ENCODE results near the gene EYS. TPM values are rescaled to one million over a fixed set of nuclear protein-coding genes. Genes with fewer than 3 reads are reported as not detected.

The EYS gene
- total and polyA plus RNA-seq, 2 donors from 2014 or later = not detected

DNA sequence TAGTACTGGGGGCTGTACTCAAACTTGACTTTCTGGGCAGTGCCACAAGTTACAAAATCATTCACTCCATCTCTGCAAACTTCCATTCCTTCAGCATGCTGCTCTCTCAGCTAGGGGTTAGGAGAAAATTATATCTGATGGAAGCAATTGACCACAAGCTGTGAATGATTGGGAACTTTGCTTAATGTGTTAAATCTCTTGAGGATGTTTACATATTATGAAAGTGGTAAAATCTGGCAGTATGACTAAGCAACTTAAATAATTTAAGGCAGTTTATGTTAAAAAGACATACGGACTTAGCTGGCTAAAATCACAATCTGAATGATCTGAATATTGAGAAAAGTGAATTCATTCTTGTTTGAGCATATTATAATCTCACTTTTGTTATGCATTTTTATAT, 1656.4 kb downstream of the EYS start:
- intact Hi-C loops (cut with DNase I) = no loop called here
- FAIRE-seq (no peak), DNase-seq (no peak)
- Histone ChIP-seq H3K9ac (ENCODE audit: low read length in 3 of 3) (no peak overlapping the region), H3K27me3 (ENCODE audit: control insufficient read depth, insufficient read depth, low read length) (no peaks in the 10 kb centered on the region), H3K36me3 (ENCODE audit: control insufficient read depth in 2 of 3, insufficient read depth in 3 of 3, low read length in 3 of 3) (no peaks in the 10 kb centered on the region), H3K4me1 (ENCODE audit: control insufficient read depth in 2 of 3, insufficient read depth in 2 of 3, low read depth in 1 of 3, low read length in 3 of 3) (no peaks in the 10 kb centered on the region), H3K27ac (ENCODE audit: low read depth in 2 of 2, low read length in 2 of 2) (no peak overlapping the region), H3K4me3 (ENCODE audit: low read length in 3 of 3) (no peak overlapping the region), H3K9me3 (ENCODE audit: control insufficient read depth in 2 of 3, insufficient read depth in 1 of 3, low read length in 3 of 3) (no peaks in the 10 kb centered on the region)
- TF ChIP-seq, protein P1, sequence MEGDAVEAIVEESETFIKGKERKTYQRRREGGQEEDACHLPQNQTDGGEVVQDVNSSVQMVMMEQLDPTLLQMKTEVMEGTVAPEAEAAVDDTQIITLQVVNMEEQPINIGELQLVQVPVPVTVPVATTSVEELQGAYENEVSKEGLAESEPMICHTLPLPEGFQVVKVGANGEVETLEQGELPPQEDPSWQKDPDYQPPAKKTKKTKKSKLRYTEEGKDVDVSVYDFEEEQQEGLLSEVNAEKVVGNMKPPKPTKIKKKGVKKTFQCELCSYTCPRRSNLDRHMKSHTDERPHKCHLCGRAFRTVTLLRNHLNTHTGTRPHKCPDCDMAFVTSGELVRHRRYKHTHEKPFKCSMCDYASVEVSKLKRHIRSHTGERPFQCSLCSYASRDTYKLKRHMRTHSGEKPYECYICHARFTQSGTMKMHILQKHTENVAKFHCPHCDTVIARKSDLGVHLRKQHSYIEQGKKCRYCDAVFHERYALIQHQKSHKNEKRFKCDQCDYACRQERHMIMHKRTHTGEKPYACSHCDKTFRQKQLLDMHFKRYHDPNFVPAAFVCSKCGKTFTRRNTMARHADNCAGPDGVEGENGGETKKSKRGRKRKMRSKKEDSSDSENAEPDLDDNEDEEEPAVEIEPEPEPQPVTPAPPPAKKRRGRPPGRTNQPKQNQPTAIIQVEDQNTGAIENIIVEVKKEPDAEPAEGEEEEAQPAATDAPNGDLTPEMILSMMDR (IDR thresholded peaks at IDR 0.05; ENCODE audit: borderline replicate concordance, extremely low read depth, insufficient read depth) = no peak

DNA sequence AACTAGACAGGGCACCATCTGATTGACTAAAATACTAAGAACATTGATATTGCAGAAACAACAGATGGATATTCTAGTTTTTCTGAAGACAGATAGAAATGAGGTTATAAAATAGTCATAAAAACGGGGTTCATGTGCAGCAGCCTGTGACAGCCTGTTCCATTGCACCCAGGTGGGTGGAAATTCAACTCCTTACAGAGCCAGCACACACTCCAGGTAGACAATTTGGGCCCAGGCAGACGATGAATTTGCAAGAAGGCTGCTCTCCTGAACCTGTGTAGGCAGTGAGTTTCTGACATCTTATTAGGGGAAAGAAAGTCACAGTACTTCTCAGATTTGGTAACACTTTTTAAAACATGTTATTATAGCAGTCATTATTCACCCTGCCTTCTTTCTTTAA, 1657.3 kb downstream of the EYS start:
- DNase-seq (no peak), FAIRE-seq (no peak)
- H3K4me3 ChIP-seq (ENCODE audit: low read length in 3 of 3) = no peak overlapping the region
- TF ChIP-seq, protein P1 (IDR thresholded peaks at IDR 0.05; ENCODE audit: borderline replicate concordance, extremely low read depth, insufficient read depth) = no peak
- intact Hi-C loops (cut with DNase I) = no loop called here
- no peaks in the 10 kb centered on the region for H3K27me3 ChIP-seq (ENCODE audit: control insufficient read depth, insufficient read depth, low read length)
- H3K36me3 ChIP-seq (ENCODE audit: control insufficient read depth in 2 of 3, insufficient read depth in 3 of 3, low read length in 3 of 3) = no peaks in the 10 kb centered on the region
- no peaks in the 10 kb centered on the region for H3K4me1 ChIP-seq (ENCODE audit: control insufficient read depth in 2 of 3, insufficient read depth in 2 of 3, low read depth in 1 of 3, low read length in 3 of 3)
- H3K9ac ChIP-seq (ENCODE audit: low read length in 3 of 3) = no peak overlapping the region
- no peaks in the 10 kb centered on the region for H3K9me3 ChIP-seq (ENCODE audit: control insufficient read depth in 2 of 3, insufficient read depth in 1 of 3, low read length in 3 of 3)
- H3K27ac ChIP-seq (ENCODE audit: low read depth in 2 of 2, low read length in 2 of 2) = no peak overlapping the region

DNA sequence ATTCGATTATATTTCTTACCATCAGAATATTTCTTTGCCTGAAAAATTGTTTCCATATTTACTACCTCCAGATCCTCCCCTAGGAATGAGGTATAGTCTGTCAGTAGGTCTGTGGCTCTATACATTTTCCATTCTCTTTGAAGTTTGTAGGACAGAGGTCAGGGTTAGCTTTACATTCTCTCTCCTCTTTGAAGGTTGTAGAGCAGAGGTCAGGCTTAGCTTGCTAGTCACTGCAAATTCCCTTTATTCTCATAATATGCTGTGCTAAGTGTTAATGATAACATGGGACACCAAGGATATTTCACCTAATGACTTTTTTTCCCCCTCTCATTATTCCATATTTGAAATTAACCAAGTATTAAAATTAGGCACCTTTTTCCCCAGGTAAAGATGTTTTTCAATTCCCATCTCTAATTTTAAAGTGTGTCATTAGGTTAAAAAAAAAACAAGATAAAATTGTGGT, 1660.2 kb downstream of the EYS start:
- no peaks in the 10 kb centered on the region for H3K9me3 ChIP-seq (ENCODE audit: control insufficient read depth in 2 of 3, insufficient read depth in 1 of 3, low read length in 3 of 3)
- no peak for DNase-seq
- intact Hi-C loops (cut with DNase I) = no loop called here
- H3K4me1 ChIP-seq (ENCODE audit: control insufficient read depth in 2 of 3, insufficient read depth in 2 of 3, low read depth in 1 of 3, low read length in 3 of 3) = no peaks in the 10 kb centered on the region
- FAIRE-seq = no peak
- no peak overlapping the region for H3K4me3 ChIP-seq (ENCODE audit: low read length in 3 of 3)
- H3K36me3 ChIP-seq (ENCODE audit: control insufficient read depth in 2 of 3, insufficient read depth in 3 of 3, low read length in 3 of 3) = no peaks in the 10 kb centered on the region
- H3K27ac ChIP-seq (ENCODE audit: low read depth in 2 of 2, low read length in 2 of 2) = no peak overlapping the region
- TF ChIP-seq, protein P1 (IDR thresholded peaks at IDR 0.05; ENCODE audit: borderline replicate concordance, extremely low read depth, insufficient read depth) = no peak
- no peak overlapping the region for H3K9ac ChIP-seq (ENCODE audit: low read length in 3 of 3)
- H3K27me3 ChIP-seq (ENCODE audit: control insufficient read depth, insufficient read depth, low read length) = no peaks in the 10 kb centered on the region

DNA sequence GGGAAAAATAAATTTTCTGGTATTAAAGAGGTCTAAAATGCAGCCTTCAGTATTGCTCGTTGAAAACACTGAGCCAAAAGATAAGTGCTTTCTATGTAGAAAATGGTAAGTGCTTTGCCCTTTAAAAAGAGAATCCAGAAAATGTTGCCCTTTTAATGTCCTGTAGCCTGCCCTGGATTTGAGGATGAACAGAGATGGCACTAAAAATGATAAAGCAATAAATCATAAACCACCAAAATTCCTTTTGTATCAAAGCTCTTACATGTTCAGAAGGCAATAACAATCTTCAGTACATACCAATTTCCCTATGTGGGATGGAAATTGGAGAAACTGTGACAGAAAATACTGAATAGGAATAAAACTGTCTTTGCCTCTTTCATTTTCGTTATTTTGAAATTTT, 1665.7 kb downstream of the EYS start:
- no peaks in the 10 kb centered on the region for H3K4me1 ChIP-seq (ENCODE audit: control insufficient read depth in 2 of 3, insufficient read depth in 2 of 3, low read depth in 1 of 3, low read length in 3 of 3)
- DNase-seq (no peak), FAIRE-seq (no peak)
- no peak overlapping the region for H3K27ac ChIP-seq (ENCODE audit: low read depth in 2 of 2, low read length in 2 of 2)
- intact Hi-C loops (cut with DNase I) = no loop called here
- no peak overlapping the region for H3K4me3 ChIP-seq (ENCODE audit: low read length in 3 of 3)
- no peaks in the 10 kb centered on the region for H3K9me3 ChIP-seq (ENCODE audit: control insufficient read depth in 2 of 3, insufficient read depth in 1 of 3, low read length in 3 of 3)
- no peaks in the 10 kb centered on the region for H3K27me3 ChIP-seq (ENCODE audit: control insufficient read depth, insufficient read depth, low read length)
- no peaks in the 10 kb centered on the region for H3K36me3 ChIP-seq (ENCODE audit: control insufficient read depth in 2 of 3, insufficient read depth in 3 of 3, low read length in 3 of 3)
- no peak overlapping the region for H3K9ac ChIP-seq (ENCODE audit: low read length in 3 of 3)
- TF ChIP-seq, protein P1 (IDR thresholded peaks at IDR 0.05; ENCODE audit: borderline replicate concordance, extremely low read depth, insufficient read depth) = no peak

Measured in kidney (tissue), 14 donors.